SJSA1 (cell line): ENCODE results near the gene PLEKHA7. TPM values are rescaled to one million over a fixed set of nuclear protein-coding genes. Genes with fewer than 3 reads are reported as not detected.
"Not testable (repeated sequence)": the region's sequence is repeated elsewhere in the genome, so short reads cannot be mapped to it uniquely, and the experiment has no call there.

Experiments
- DNase-seq, 2 experiments: peaks; one replicate each; pipeline ENCODE4 v3.0.0-alpha.2; 2015 to 2020; ENCODE audit warnings: low spot score in 2 of 2, low read depth in 1 of 2
- H3K27ac ChIP-seq: fragments of 250-450 bp; sonication (Bioruptor Pico); 2 replicates; pipeline ENCODE4 v1.5.1; 2020; ENCODE audit warnings: mild to moderate bottlenecking, moderate library complexity
- H3K27me3 ChIP-seq: fragments of 250-450 bp; sonication (Bioruptor Pico); replicated peaks from 2 replicates; pipeline ENCODE4 v1.5.1; 2020; ENCODE audit warnings: mild to moderate bottlenecking, moderate library complexity
- H3K36me3 ChIP-seq: fragments of 250-450 bp; sonication (Bioruptor Pico); 2 replicates; pipeline ENCODE4 v1.5.1; 2020; ENCODE audit warnings: mild to moderate bottlenecking
- H3K4me1 ChIP-seq: fragments of 250-450 bp; sonication (Bioruptor Pico); replicated peaks from 2 replicates; pipeline ENCODE4 v1.6.1; 2021; ENCODE audit warnings: mild to moderate bottlenecking
- H3K4me3 ChIP-seq: fragments of 250-450 bp; sonication (Bioruptor Pico); 2 replicates; pipeline ENCODE4 v1.5.1; 2020; ENCODE audit warnings: mild to moderate bottlenecking
- H3K9me3 ChIP-seq: fragments of 250-450 bp; sonication (Bioruptor Pico); replicated peaks from 2 replicates; pipeline ENCODE4 v1.5.1; 2020; ENCODE audit warnings: mild to moderate bottlenecking
- total RNA-seq: library from RNA; depleted of rRNA; stranded (reverse); fragments of >200 nt; shearing (Covaris generic); gene quantifications from 2 replicates; pipeline ENCODE4 v1.2.3, GENCODE V29; 2014; rRNA removed

The PLEKHA7 gene, protein sequence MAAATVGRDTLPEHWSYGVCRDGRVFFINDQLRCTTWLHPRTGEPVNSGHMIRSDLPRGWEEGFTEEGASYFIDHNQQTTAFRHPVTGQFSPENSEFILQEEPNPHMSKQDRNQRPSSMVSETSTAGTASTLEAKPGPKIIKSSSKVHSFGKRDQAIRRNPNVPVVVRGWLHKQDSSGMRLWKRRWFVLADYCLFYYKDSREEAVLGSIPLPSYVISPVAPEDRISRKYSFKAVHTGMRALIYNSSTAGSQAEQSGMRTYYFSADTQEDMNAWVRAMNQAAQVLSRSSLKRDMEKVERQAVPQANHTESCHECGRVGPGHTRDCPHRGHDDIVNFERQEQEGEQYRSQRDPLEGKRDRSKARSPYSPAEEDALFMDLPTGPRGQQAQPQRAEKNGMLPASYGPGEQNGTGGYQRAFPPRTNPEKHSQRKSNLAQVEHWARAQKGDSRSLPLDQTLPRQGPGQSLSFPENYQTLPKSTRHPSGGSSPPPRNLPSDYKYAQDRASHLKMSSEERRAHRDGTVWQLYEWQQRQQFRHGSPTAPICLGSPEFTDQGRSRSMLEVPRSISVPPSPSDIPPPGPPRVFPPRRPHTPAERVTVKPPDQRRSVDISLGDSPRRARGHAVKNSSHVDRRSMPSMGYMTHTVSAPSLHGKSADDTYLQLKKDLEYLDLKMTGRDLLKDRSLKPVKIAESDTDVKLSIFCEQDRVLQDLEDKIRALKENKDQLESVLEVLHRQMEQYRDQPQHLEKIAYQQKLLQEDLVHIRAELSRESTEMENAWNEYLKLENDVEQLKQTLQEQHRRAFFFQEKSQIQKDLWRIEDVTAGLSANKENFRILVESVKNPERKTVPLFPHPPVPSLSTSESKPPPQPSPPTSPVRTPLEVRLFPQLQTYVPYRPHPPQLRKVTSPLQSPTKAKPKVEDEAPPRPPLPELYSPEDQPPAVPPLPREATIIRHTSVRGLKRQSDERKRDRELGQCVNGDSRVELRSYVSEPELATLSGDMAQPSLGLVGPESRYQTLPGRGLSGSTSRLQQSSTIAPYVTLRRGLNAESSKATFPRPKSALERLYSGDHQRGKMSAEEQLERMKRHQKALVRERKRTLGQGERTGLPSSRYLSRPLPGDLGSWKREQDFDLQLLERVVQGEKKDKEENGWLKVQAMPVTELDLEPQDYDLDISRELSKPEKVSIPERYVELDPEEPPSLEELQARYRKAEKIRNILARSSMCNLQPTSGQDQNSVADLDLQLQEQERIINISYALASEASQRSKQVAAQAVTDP
- total RNA-seq = not detected in 2 replicates

- 0 out of 2 replicates have a peak, but pooled peaks cover 2% of the 10 kb centered on the region for H3K9me3 ChIP-seq
- H3K4me3 ChIP-seq = no peak within 1 kb of the TSS
- H3K4me1 ChIP-seq = peaks cover 17% of the 10 kb centered on the region
- no peak within 1 kb of the TSS for H3K27ac ChIP-seq
- H3K27me3 ChIP-seq = peaks cover 75% of the 10 kb centered on the region
- no peak for DNase-seq
- H3K36me3 ChIP-seq = no peaks in the 10 kb centered on the region
These were observed at the start of gene PLEKHA7 for GRCh38 chr11:17014321-17014832. PLEKHA7 (minus strand) TSS chr11:17014414; CDS start chr11:17014401, 13 bp downstream.

GRCh38 chr11:17063171-17064002 is 49.2 kb upstream of the PLEKHA7 start:
- H3K9me3 ChIP-seq = no peaks in the 10 kb centered on the region
- H3K4me3 ChIP-seq = no peak overlapping the region
- H3K27ac ChIP-seq = no peak overlapping the region
- peak; percentile 51 to 74 for DNase-seq
- no peaks in the 10 kb centered on the region for H3K27me3 ChIP-seq
- H3K4me1 ChIP-seq = no peaks in the 10 kb centered on the region
- H3K36me3 ChIP-seq = no peaks in the 10 kb centered on the region

DNA sequence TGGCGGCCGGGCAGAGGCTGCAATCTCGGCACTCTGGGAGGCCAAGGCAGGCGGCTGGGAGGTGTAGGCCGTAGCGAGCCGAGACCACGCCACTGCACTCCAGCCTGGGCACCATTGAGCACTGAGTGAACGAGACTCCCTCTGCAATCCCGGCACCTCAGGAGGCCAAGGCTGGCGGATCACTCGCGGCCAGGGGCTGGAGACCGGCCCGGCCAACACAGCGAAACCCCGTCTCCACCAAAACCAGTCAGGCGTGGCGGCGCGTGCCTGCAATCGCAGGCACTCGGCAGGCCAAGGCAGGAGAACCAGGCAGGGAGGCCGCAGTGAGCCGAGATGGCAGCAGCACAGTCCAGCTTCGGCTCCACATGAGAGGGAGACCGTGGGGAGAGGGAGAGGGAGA is 36.9 kb upstream of the PLEKHA7 start:
- not testable (repeated sequence) for H3K36me3 ChIP-seq, H3K4me1 ChIP-seq, H3K4me3 ChIP-seq, H3K27ac ChIP-seq, H3K27me3 ChIP-seq, H3K9me3 ChIP-seq
- peak in 1 of 2 experiments; percentile 25 for DNase-seq

- not testable (repeated sequence) for H3K4me3 ChIP-seq, DNase-seq, H3K4me1 ChIP-seq, H3K36me3 ChIP-seq, H3K27me3 ChIP-seq, H3K9me3 ChIP-seq, H3K27ac ChIP-seq
These were observed 34.3 kb upstream of the PLEKHA7 start for GRCh38 chr11:17048491-17048890.

- Histone ChIP-seq H3K9me3 (no peaks in the 10 kb centered on the region), H3K4me1 (no peaks in the 10 kb centered on the region), H3K4me3 (no peak overlapping the region), H3K27me3 (peaks cover 9% of the 10 kb centered on the region; the same call in 1 of the 2 replicates), H3K36me3 (no peaks in the 10 kb centered on the region), H3K27ac (no peak overlapping the region)
- no peak for DNase-seq
These were observed 32.5 kb upstream of the PLEKHA7 start for GRCh38 chr11:17046690-17047089.

GRCh38 chr11:17036666-17037658 is 22.7 kb upstream of the PLEKHA7 start:
- no peaks in the 10 kb centered on the region for H3K36me3 ChIP-seq
- DNase-seq = no peak
- peaks cover 4% of the 10 kb centered on the region; the same call in 1 of the 2 replicates for H3K9me3 ChIP-seq
- H3K4me3 ChIP-seq = no peak overlapping the region
- H3K27me3 ChIP-seq = 0 out of 2 replicates have a peak, but pooled peaks cover 10% of the 10 kb centered on the region
- no peaks in the 10 kb centered on the region for H3K4me1 ChIP-seq
- H3K27ac ChIP-seq = no peak overlapping the region

- not testable (repeated sequence) for H3K9me3 ChIP-seq, DNase-seq, H3K4me1 ChIP-seq, H3K27ac ChIP-seq, H3K36me3 ChIP-seq, H3K27me3 ChIP-seq, H3K4me3 ChIP-seq
These were observed 19.8 kb upstream of the PLEKHA7 start for GRCh38 chr11:17034027-17034426.

- no peak overlapping the region for H3K4me3 ChIP-seq
- no peaks in the 10 kb centered on the region for H3K4me1 ChIP-seq
- peak in 1 of 2 experiments; percentile 33 for DNase-seq
- H3K27me3 ChIP-seq = no peaks in the 10 kb centered on the region; the same call in 1 of the 2 replicates
- no peak overlapping the region for H3K27ac ChIP-seq
- no peaks in the 10 kb centered on the region for H3K36me3 ChIP-seq
- no peaks in the 10 kb centered on the region for H3K9me3 ChIP-seq
These were observed 12.4 kb upstream of the PLEKHA7 start for GRCh38 chr11:17026487-17027082.

DNA sequence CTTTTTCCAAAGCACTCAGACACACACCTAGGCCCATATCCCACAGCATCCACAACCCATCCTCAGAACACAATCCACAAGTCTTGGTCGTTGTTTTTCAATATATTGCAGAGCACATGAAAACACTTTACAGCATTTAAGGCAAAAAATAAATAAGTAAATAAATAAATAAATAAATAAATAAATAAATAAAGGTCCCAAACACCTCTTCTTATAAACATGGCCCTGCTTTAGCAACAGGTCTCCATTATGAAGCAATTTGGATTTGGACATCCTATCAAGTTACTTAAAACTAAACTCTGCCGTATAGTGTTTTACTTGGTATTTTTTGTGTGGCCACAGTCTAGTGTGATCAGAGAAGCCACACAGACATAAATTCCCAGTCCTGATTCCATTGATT is 10.7 kb upstream of the PLEKHA7 start:
- no peak for DNase-seq
- H3K9me3 ChIP-seq = no peaks in the 10 kb centered on the region
- no peaks in the 10 kb centered on the region for H3K4me1 ChIP-seq
- no peaks in the 10 kb centered on the region for H3K36me3 ChIP-seq
- no peaks in the 10 kb centered on the region; the same call in 1 of the 2 replicates for H3K27me3 ChIP-seq
- no peak overlapping the region for H3K4me3 ChIP-seq
- H3K27ac ChIP-seq = no peak overlapping the region

DNA sequence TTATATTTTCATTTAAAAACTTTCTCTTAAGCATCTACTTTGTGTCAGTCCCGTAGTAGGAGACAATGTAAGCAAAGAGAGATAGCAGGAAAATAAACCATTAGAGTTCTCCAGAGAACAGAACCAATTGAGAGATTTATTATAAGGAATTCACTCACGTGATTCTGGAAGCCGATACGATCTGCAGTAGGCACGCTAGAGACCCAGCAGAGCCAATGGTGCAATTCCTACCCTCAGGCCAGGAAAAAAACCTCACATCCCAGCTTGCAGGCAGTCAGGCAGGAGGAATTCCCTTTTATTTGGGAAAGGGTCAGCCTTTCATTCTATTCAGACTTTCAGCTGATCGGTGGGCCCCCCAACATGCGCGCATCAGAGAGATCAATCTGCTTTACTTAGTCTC is 7.3 kb upstream of the PLEKHA7 start:
- Histone ChIP-seq H3K4me1 (no peaks in the 10 kb centered on the region), H3K27ac (no peak overlapping the region), H3K27me3 (peaks cover 14% of the 10 kb centered on the region), H3K4me3 (no peak overlapping the region), H3K9me3 (no peaks in the 10 kb centered on the region), H3K36me3 (no peaks in the 10 kb centered on the region)
- DNase-seq = no peak

GRCh38 chr11:17020831-17021230 is 6.6 kb upstream of the PLEKHA7 start:
- peak in 1 of 2 experiments; percentile 16 for DNase-seq
- Histone ChIP-seq H3K27me3 (peaks cover 21% of the 10 kb centered on the region), H3K36me3 (no peaks in the 10 kb centered on the region), H3K4me3 (no peak overlapping the region), H3K9me3 (no peaks in the 10 kb centered on the region), H3K4me1 (no peaks in the 10 kb centered on the region), H3K27ac (no peak overlapping the region)
